Suppressor macrophage treated with lipopolysaccharide for 4 hours (primary cell): ENCODE results near the gene SRRM1.
"Not testable (repeated sequence)": the region's sequence is repeated elsewhere in the genome, so short reads cannot be mapped to it uniquely, and the experiment has no call there.

Source experiments
- DNase-seq: peaks from one replicate; pipeline ENCODE4 v3.0.0-alpha.2; 2020

The SRRM1 gene

GRCh38 chr1:24648919-24649318, 5.8 kb downstream of the SRRM1 start:
- no peak for DNase-seq

- no peak for DNase-seq
Observed at GRCh38 chr1:24652382-24652781, 9.3 kb downstream of the SRRM1 start.

- no peak for DNase-seq
Observed at GRCh38 chr1:24654010-24654409, 10.9 kb downstream of the SRRM1 start.

- no peak for DNase-seq
Observed at GRCh38 chr1:24656046-24656445, 12.9 kb downstream of the SRRM1 start.

- no peak for DNase-seq
Observed at GRCh38 chr1:24657781-24658180, 14.7 kb downstream of the SRRM1 start.

- DNase-seq, result no peak
Observed at GRCh38 chr1:24659166-24659904, 16.2 kb downstream of the SRRM1 start.

GRCh38 chr1:24659993-24660665, 17.0 kb downstream of the SRRM1 start:
- DNase-seq, result no peak

- DNase-seq, result no peak
Observed at GRCh38 chr1:24664507-24665033, 21.5 kb downstream of the SRRM1 start.

- no peak for DNase-seq
Observed at GRCh38 chr1:24666794-24667193, 23.7 kb downstream of the SRRM1 start.

GRCh38 chr1:24671372-24671771, 28.3 kb downstream of the SRRM1 start:
- not testable (repeated sequence) for DNase-seq

GRCh38 chr1:24672686-24673085, 29.6 kb downstream of the SRRM1 start:
- not testable (repeated sequence) for DNase-seq

- DNase-seq, result no peak
Observed at GRCh38 chr1:24673341-24673740, 30.2 kb downstream of the SRRM1 start.

GRCh38 chr1:24678421-24678820, 35.3 kb downstream of the SRRM1 start:
- not testable (repeated sequence) for DNase-seq

- no peak for DNase-seq
Observed at GRCh38 chr1:24679725-24680124, 36.6 kb downstream of the SRRM1 start.

- peak; percentile 48 for DNase-seq
Observed at GRCh38 chr1:24683713-24684162, 40.6 kb downstream of the SRRM1 start.

GRCh38 chr1:24688033-24688432, 44.9 kb downstream of the SRRM1 start:
- DNase-seq, result no peak

- peak; percentile 87 for DNase-seq
Observed at GRCh38 chr1:24688621-24689195, 45.6 kb downstream of the SRRM1 start.

- DNase-seq, result no peak
Observed at GRCh38 chr1:24691051-24691450, 47.9 kb downstream of the SRRM1 start.

GRCh38 chr1:24692351-24692980, 49.4 kb downstream of the SRRM1 start:
- no peak for DNase-seq

- DNase-seq, result peak; percentile 67
Observed at GRCh38 chr1:24693827-24694379, 50.8 kb downstream of the SRRM1 start.

- DNase-seq, result peak; percentile 80
Observed at GRCh38 chr1:24694380-24694843, 51.3 kb downstream of the SRRM1 start.

GRCh38 chr1:24695202-24695974, 52.3 kb downstream of the SRRM1 start:
- DNase-seq, result peak; percentile 29
